HG02938 (cell line): Measurements from ENCODE around the gene ANAPC5.
"Not testable (repeated sequence)": the region's sequence is repeated elsewhere in the genome, so short reads cannot be mapped to it uniquely, and the experiment has no call there.

ENCODE experiments used
- ATAC-seq: cut with Tn5 transposase; IDR thresholded peaks from one replicate; pipeline ENCODE4 v1.9.1; 2021; ENCODE audit warnings: mild to moderate bottlenecking, moderate library complexity; ENCODE audit not compliant: unreplicated experiment

The ANAPC5 gene

GRCh38 chr12:121287267-121287954, 64.8 kb downstream of the ANAPC5 start:
- no peak for ATAC-seq

- no peak for ATAC-seq
Observed at GRCh38 chr12:121285856-121286255, 66.4 kb downstream of the ANAPC5 start.

- no peak for ATAC-seq
Observed at GRCh38 chr12:121284551-121285390, 67.4 kb downstream of the ANAPC5 start.

- ATAC-seq = no peak
Observed at GRCh38 chr12:121283841-121284240, 68.4 kb downstream of the ANAPC5 start.

GRCh38 chr12:121283388-121283787, 68.8 kb downstream of the ANAPC5 start:
- ATAC-seq = no peak

GRCh38 chr12:121282910-121283309, 69.3 kb downstream of the ANAPC5 start:
- not testable (repeated sequence) for ATAC-seq

GRCh38 chr12:121282072-121282742, 70.0 kb downstream of the ANAPC5 start:
- no peak for ATAC-seq

GRCh38 chr12:121281116-121281515, 71.1 kb downstream of the ANAPC5 start:
- not testable (repeated sequence) for ATAC-seq

GRCh38 chr12:121280531-121280930, 71.7 kb downstream of the ANAPC5 start:
- ATAC-seq = not testable (repeated sequence)

- ATAC-seq = no peak
Observed at GRCh38 chr12:121279507-121279915, 72.7 kb downstream of the ANAPC5 start.

GRCh38 chr12:121279071-121279375, 73.2 kb downstream of the ANAPC5 start:
- ATAC-seq = no peak

GRCh38 chr12:121278169-121279070, 73.8 kb downstream of the ANAPC5 start:
- ATAC-seq = no peak

- ATAC-seq = no peak
Observed at GRCh38 chr12:121277374-121277759, 74.8 kb downstream of the ANAPC5 start.

- no peak for ATAC-seq
Observed at GRCh38 chr12:121274036-121274763, 78.0 kb downstream of the ANAPC5 start.

GRCh38 chr12:121273364-121273896, 78.8 kb downstream of the ANAPC5 start:
- ATAC-seq = no peak

- no peak for ATAC-seq
Observed at GRCh38 chr12:121267822-121268221, 84.4 kb downstream of the ANAPC5 start.

- no peak for ATAC-seq
Observed at GRCh38 chr12:121264951-121265515, 87.2 kb downstream of the ANAPC5 start.

GRCh38 chr12:121264135-121264534, 88.1 kb downstream of the ANAPC5 start:
- ATAC-seq = no peak

GRCh38 chr12:121263206-121263935, 88.8 kb downstream of the ANAPC5 start:
- no peak for ATAC-seq
